Ishikawa (cell line): Measurements from ENCODE around the gene RNPEPL1.

ENCODE experiments used
- CEBPB ChIP-seq: IDR thresholded peaks from 2 replicates; pipeline ENCODE4 v1.6.1; 2012
- CREB1 ChIP-seq: IDR thresholded peaks from 2 replicates; pipeline ENCODE4 v1.6.1; 2012; ENCODE audit warnings: low read depth
- EGR1 ChIP-seq: IDR thresholded peaks from 2 replicates; pipeline ENCODE4 v1.6.1; 2012
- EP300 ChIP-seq: IDR thresholded peaks from 2 replicates; pipeline ENCODE4 v1.6.1; 2012; ENCODE audit warnings: borderline replicate concordance
- FOXM1 ChIP-seq: IDR thresholded peaks from 2 replicates; pipeline ENCODE4 v1.6.1; 2012; ENCODE audit warnings: low read depth, borderline replicate concordance
- MAX ChIP-seq: IDR thresholded peaks from 2 replicates; pipeline ENCODE4 v1.6.1; 2012
- NFIC ChIP-seq: IDR thresholded peaks from 2 replicates; pipeline ENCODE4 v1.6.1; 2012
- RAD21 ChIP-seq: IDR thresholded peaks from 2 replicates; pipeline ENCODE4 v1.6.1; 2012; ENCODE audit warnings: low read depth
- REST ChIP-seq: IDR thresholded peaks from 2 replicates; pipeline ENCODE4 v1.6.1; 2012; ENCODE audit warnings: low read depth, mild to moderate bottlenecking
- TAF1 ChIP-seq: IDR thresholded peaks from 2 replicates; pipeline ENCODE4 v1.6.1; 2012; ENCODE audit warnings: low read depth, mild to moderate bottlenecking
- TCF12 ChIP-seq: IDR thresholded peaks from 2 replicates; pipeline ENCODE4 v1.6.1; 2012; ENCODE audit warnings: low read depth
- TEAD4 ChIP-seq: IDR thresholded peaks from 2 replicates; pipeline ENCODE4 v1.6.1; 2012
- USF1 ChIP-seq: IDR thresholded peaks from 2 replicates; pipeline ENCODE4 v1.6.1; 2012
- YY1 ChIP-seq: IDR thresholded peaks from 2 replicates; pipeline ENCODE4 v1.6.1; 2012; ENCODE audit warnings: low read depth
- ZBTB7A ChIP-seq: IDR thresholded peaks from 2 replicates; pipeline ENCODE4 v1.6.1; 2012; ENCODE audit warnings: low read depth

Gene RNPEPL1

GRCh38 chr2:240520974-240521350 is 47.3 kb upstream of the RNPEPL1 start:
- TF ChIP-seq TCF12 (no peak), REST (no peak), RAD21 (no peak), TAF1 (no peak), USF1 (no peak), TEAD4 (no peak), NFIC (no peak), MAX (no peak), FOXM1 (no peak), CREB1 (no peak), CEBPB (no peak), YY1 (no peak), EGR1 (no peak)

- no peak for TF ChIP-seq ZBTB7A
- TF ChIP-seq RAD21, result no peak
- TF ChIP-seq TCF12, result no peak
- TF ChIP-seq EGR1, result no peak
- no peak for TF ChIP-seq FOXM1
- TF ChIP-seq CEBPB, result no peak
- TF ChIP-seq YY1, result no peak
- TF ChIP-seq TAF1, result no peak
- TF ChIP-seq MAX, result no peak
Measured at GRCh38 chr2:240522406-240522805, 45.9 kb upstream of the RNPEPL1 start.

- TF ChIP-seq YY1 (no peak), NFIC (no peak), CEBPB (no peak), ZBTB7A (no peak), EP300 (no peak), TAF1 (no peak), TEAD4 (no peak), USF1 (no peak), MAX (no peak), REST (no peak), FOXM1 (no peak), TCF12 (no peak), CREB1 (no peak), RAD21 (no peak), EGR1 (no peak)
Measured at GRCh38 chr2:240523451-240524281, 44.6 kb upstream of the RNPEPL1 start.

GRCh38 chr2:240524963-240525718 is 43.1 kb upstream of the RNPEPL1 start:
- no peak for TF ChIP-seq CREB1
- TF ChIP-seq TEAD4, result no peak
- TF ChIP-seq RAD21, result no peak
- no peak for TF ChIP-seq NFIC
- no peak for TF ChIP-seq ZBTB7A
- no peak for TF ChIP-seq CEBPB
- TF ChIP-seq YY1, result no peak
- no peak for TF ChIP-seq REST
